ENCODE results near the gene LRRC10B. TPM values are rescaled to one million over a fixed set of nuclear protein-coding genes. Genes with fewer than 3 reads are reported as not detected.

Gene LRRC10B
- total RNA-seq, result not detected in 2 replicates

GRCh38 chr11:61507962-61508861 is at the start of gene LRRC10B:
LRRC10B (plus strand) TSS chr11:61508749; CDS start chr11:61508999, 250 bp downstream.

Small RNA genes within 50 kb of the gene (small RNA-seq; reads per million reads assigned to genes)
- gene MIR4488, result not detected

Other genes with a start within 250 kb of the LRRC10B start
- 2.8 and 3.4 TPM in 2 replicates for gene VWCE, start 213.4 kb upstream of the LRRC10B start, total RNA-seq
- gene DDB1, start 175.6 kb upstream of the LRRC10B start, total RNA-seq, result 266 and 285 TPM in 2 replicates
- 29.0 and 31.5 TPM in 2 replicates for gene TKFC, start 175.5 kb upstream of the LRRC10B start, total RNA-seq
- gene CYB561A3, start 146.9 kb upstream of the LRRC10B start, total RNA-seq, result 51.1 and 55.0 TPM in 2 replicates
- 29.3 and 33.8 TPM in 2 replicates for gene TMEM138, start 146.4 kb upstream of the LRRC10B start, total RNA-seq
- gene TMEM216, start 116.2 kb upstream of the LRRC10B start, total RNA-seq, result 8.8 and 10.3 TPM in 2 replicates
- gene CPSF7, start 78.8 kb upstream of the LRRC10B start, total RNA-seq, result 33.9 and 38.1 TPM in 2 replicates
- 39.0 and 63.3 TPM in 2 replicates for gene SDHAF2, start 78.6 kb upstream of the LRRC10B start, total RNA-seq
- 0.61 and 0.65 TPM in 2 replicates for gene SYT7, start 72.3 kb downstream of the LRRC10B start, total RNA-seq
- 2.2 and 3.4 TPM in 2 replicates for gene DAGLA, start 171.6 kb downstream of the LRRC10B start, total RNA-seq
- gene MYRF, start 243.9 kb downstream of the LRRC10B start, total RNA-seq, result 0.24 and 0.32 TPM in 2 replicates

All from hair follicle dermal papilla cell (primary cell).